B cell (primary cell): ENCODE measurements around the gene MTHFS. TPM values are rescaled to one million over a fixed set of nuclear protein-coding genes. Genes with fewer than 3 reads are reported as not detected.
"Not testable (repeated sequence)": the region's sequence is repeated elsewhere in the genome, so short reads cannot be mapped to it uniquely, and the experiment has no call there.

ENCODE experiments used
- ATAC-seq: fragments of 200-7000 bp; cut with Tn5 transposase; one replicate; pipeline ENCODE4 v1.10.0; 2021; ENCODE audit warnings: low read depth, mild to moderate bottlenecking, moderate number of reproducible peaks, moderate library complexity
- CTCF ChIA-PET: fragments of 350-600 bp; sonication (Branson Sonifier 250); formaldehyde crosslinking; loops from one replicate; lab custom pipeline; 2021; ENCODE audit warnings: antibody characterized with exemption, inconsistent platforms; lab: Charles Lee
- POLR2A ChIA-PET: fragments of 350-600 bp; sonication (Branson Sonifier 250); formaldehyde crosslinking; loops from one replicate; lab custom pipeline; 2021; ENCODE audit warnings: antibody characterized with exemption; lab: Charles Lee
- DNase-seq: peaks from one replicate; pipeline ENCODE4 v3.0.0; 2013
- H2AFZ ChIP-seq: 2 replicates; pipeline ENCODE4 v1.6.1; 2012; ENCODE audit warnings: mild to moderate bottlenecking, low read depth, low read length; ENCODE audit not compliant: insufficient read depth, poor library complexity, severe bottlenecking
- H3K27ac ChIP-seq, 2 donors: 1 replicate in 1 of 2; 2 replicates in 1 of 2; pipeline ENCODE4 v1.5.1; 2012 to 2013; ENCODE audit warnings: low read length in 2 of 2, mild to moderate bottlenecking in 2 of 2, moderate library complexity in 1 of 2
- H3K27me3 ChIP-seq, 4 experiments: fragments of 200-600 bp in 1 of 4; sonication (generic) in 1 of 4; replicated peaks in 1 of 4; 1 replicate in 2 of 4; 2 replicates in 2 of 4; pipeline versions ENCODE4 v1.6.1 to v1.7.0; 2013 to 2016; ENCODE audit warnings: low read length in 3 of 4, mild to moderate bottlenecking in 2 of 4, mixed read lengths in 1 of 4, moderate library complexity in 1 of 4; ENCODE audit not compliant: insufficient read depth in 4 of 4, control insufficient read depth in 3 of 4; ENCODE audit errors: control extremely low read depth in 1 of 4
- H3K36me3 ChIP-seq, 2 experiments: replicated peaks in 1 of 2; 1 replicate in 1 of 2; 2 replicates in 1 of 2; pipeline versions ENCODE4 v1.6.1 to v1.7.1; 2013; ENCODE audit warnings: low read length in 1 of 2; ENCODE audit not compliant: insufficient read depth in 2 of 2, control insufficient read depth in 1 of 2; ENCODE audit errors: control extremely low read depth in 1 of 2, extremely low read depth in 1 of 2
- H3K4me1 ChIP-seq, 2 donors: fragments of 200-600 bp in 1 of 2; sonication (generic) in 1 of 2; 1 replicate in 1 of 2; 2 replicates in 1 of 2; pipeline versions ENCODE4 v1.5.1 to v1.6.1; 2013 to 2017; ENCODE audit warnings: low read length in 2 of 2; ENCODE audit not compliant: control insufficient read depth in 2 of 2, insufficient read depth in 2 of 2
- H3K4me2 ChIP-seq: replicated peaks from 2 replicates; pipeline ENCODE3; 2012; ENCODE audit warnings: mild to moderate bottlenecking, low read depth, low read length; ENCODE audit not compliant: poor library complexity, severe bottlenecking
- H3K4me3 ChIP-seq, 5 experiments: fragments of 200-600 bp in 1 of 5; sonication (generic) in 1 of 5; 1 replicate in 3 of 5; 2 replicates in 2 of 5; pipeline versions ENCODE4 v1.5.1 to v1.7.0; 2011 to 2016; ENCODE audit warnings: low read length in 4 of 5, mild to moderate bottlenecking in 4 of 5, low read depth in 2 of 5, control low read depth in 1 of 5, moderate library complexity in 1 of 5; ENCODE audit not compliant: insufficient read depth in 1 of 5; ENCODE audit errors: control extremely low read depth in 1 of 5, extremely low read depth in 1 of 5
- H3K79me2 ChIP-seq: fragments of 200-600 bp; sonication (generic); one replicate; pipeline ENCODE4 v1.6.0; 2016; ENCODE audit warnings: low read length; ENCODE audit not compliant: control insufficient read depth, insufficient read depth
- H3K9ac ChIP-seq: fragments of 200-600 bp; sonication (generic); 2 replicates; pipeline ENCODE4 v1.6.1; 2017; ENCODE audit warnings: mild to moderate bottlenecking, low read length, moderate library complexity
- H3K9me3 ChIP-seq, 3 donors: one replicate each; pipeline versions ENCODE4 v1.6.1 to v1.7.1; 2013; ENCODE audit warnings: low read length in 2 of 3; ENCODE audit not compliant: control insufficient read depth in 2 of 3, insufficient read depth in 1 of 3; ENCODE audit errors: control extremely low read depth in 1 of 3
- H4K20me1 ChIP-seq: 2 replicates; pipeline ENCODE4 v1.6.0; 2012; ENCODE audit warnings: mild to moderate bottlenecking, low read length; ENCODE audit not compliant: insufficient read depth, control insufficient read depth, poor library complexity, severe bottlenecking
- H3K27ac Mint-ChIP-seq: one replicate; pipeline ENCODE4 v1.8.0; 2021; ENCODE audit warnings: mixed read lengths
- H3K27me3 Mint-ChIP-seq: one replicate; pipeline ENCODE4 v1.8.0; 2021; ENCODE audit warnings: mixed read lengths
- H3K4me1 Mint-ChIP-seq: one replicate; pipeline ENCODE4 v1.8.0; 2021; ENCODE audit warnings: mixed read lengths
- H3K4me3 Mint-ChIP-seq: one replicate; pipeline ENCODE4 v1.8.0; 2021; ENCODE audit warnings: mixed read lengths
- H3K9me3 Mint-ChIP-seq: one replicate; pipeline ENCODE4 v1.8.0; 2022; ENCODE audit warnings: mixed read lengths; ENCODE audit not compliant: insufficient read depth
- CTCF ChIP-seq: fragments of 200-600 bp; IDR thresholded peaks from one replicate; pipeline ENCODE4 v1.8.0; 2022; ENCODE audit warnings: antibody characterized with exemption, mild to moderate bottlenecking
- EZH2 ChIP-seq: IDR thresholded peaks from 2 replicates; pipeline ENCODE4 v1.6.1; 2012; ENCODE audit warnings: borderline replicate concordance, low read depth, mild to moderate bottlenecking, moderate library complexity, low read length; ENCODE audit not compliant: insufficient read depth, poor library complexity, severe bottlenecking
- WGBS: methylation state at CpG from one replicate; pipeline ENCODE4 v1.1.5; 2013; ENCODE audit warnings: missing lambda C conversion rate; ENCODE audit not compliant: insufficient coverage; 5-methylcytosine and 5-hydroxymethylcytosine counted together
- intact Hi-C: fragments of 100-400 bp; cut with micrococcal nuclease; formaldehyde crosslinking; loops from one replicate; pipeline ENCODE4 v1.10.0; 2022
- polyA plus RNA-seq: library from polyadenylated mRNA; depleted of rRNA; stranded (reverse); fragments of >200 nt; gene quantifications from 2 replicates; pipeline ENCODE4 v1.2.3, GENCODE V29; 2012
- total RNA-seq, 2 donors: library from RNA; stranded (reverse); fragments of 120-200 nt in 1 of 2; gene quantifications; 1 replicate in 1 of 2; 2 replicates in 1 of 2; pipeline versions ENCODE4 v1.2.3 to v1.2.4, GENCODE V29; 2013 to 2022

The MTHFS gene
- total and polyA plus RNA-seq, 2 donors (not counting 1 experiment from before 2014, with no cell fraction given) = 20.1 to 20.9 TPM

DNA sequence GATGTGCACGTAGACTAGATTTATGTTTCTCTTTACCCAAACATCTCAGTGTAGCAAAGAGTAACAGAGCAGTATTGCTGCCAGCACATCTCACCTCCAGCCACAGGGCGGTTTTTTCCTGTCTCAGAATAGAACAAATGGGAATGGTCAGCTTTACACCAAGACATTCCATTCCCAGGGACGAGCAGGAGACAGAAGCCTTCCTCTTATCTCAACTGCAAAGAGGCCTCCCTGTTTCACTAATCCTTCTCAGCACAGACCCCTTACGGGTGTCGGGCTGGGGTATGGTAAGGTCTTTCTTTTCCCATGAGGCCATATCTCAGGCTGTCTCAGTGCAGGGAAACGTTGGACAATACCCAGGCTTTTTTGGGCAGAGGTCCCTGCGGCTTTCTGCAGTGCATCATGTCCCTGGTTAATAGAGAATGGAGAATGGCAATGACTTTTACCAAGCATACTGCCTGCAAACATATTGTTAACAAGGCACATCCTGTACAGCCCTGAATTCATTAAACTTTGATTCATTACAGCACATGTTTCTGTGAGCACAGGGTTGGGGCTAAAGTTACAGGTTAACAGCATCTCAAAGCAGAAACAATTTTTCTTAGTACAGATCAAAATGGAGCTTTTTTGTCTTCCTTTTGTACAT lies 38.9 kb upstream of the MTHFS start:
- H3K4me3 Mint-ChIP-seq, H3K36me3 ChIP-seq, CTCF ChIA-PET, H3K9me3 ChIP-seq, DNase-seq, H3K9me3 Mint-ChIP-seq, POLR2A ChIA-PET, H3K27ac Mint-ChIP-seq, intact Hi-C loops, ATAC-seq, H3K79me2 ChIP-seq, H3K4me3 ChIP-seq, H2AFZ ChIP-seq, H4K20me1 ChIP-seq, H3K4me2 ChIP-seq, H3K9ac ChIP-seq, H3K27me3 ChIP-seq, H3K4me1 ChIP-seq, H3K4me1 Mint-ChIP-seq, H3K27ac ChIP-seq: not testable (repeated sequence)
- peaks cover 16% of the 10 kb centered on the region for H3K27me3 Mint-ChIP-seq
- WGBS = 100% methylated on average over 3 of the region's 7 CpGs

DNA sequence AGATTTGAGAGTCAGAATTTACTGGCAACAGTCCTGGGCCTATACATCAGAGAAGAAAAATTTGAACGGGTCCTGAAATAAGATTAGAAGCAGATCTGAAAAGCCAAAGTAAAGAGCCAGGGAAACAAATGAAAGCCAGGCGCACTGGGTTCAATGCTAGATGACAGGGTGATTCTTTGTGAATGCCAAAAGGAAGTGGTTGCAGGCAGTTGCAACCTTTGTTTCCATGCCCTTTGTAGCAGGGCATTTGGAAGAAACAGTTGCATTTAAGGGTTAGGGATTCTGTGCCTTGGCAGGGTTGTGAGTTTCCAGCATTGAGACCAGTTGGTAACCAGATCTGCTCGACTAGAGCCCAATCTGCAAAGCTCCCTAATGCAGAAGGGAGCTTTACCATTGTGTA lies 36.4 kb upstream of the MTHFS start:
- 88% methylated on average over 2 of the region's 3 CpGs for WGBS
- TF ChIP-seq EZH2 (no peak), CTCF (no peak)
- no peaks in the 10 kb centered on the region for H3K36me3 ChIP-seq
- ChIA-PET POLR2A (no interaction called here), CTCF (no interaction called here)
- Mint-ChIP-seq H3K27ac (no peak overlapping the region), H3K9me3 (no peaks in the 10 kb centered on the region), H3K4me3 (no peak overlapping the region), H3K27me3 (peaks cover 13% of the 10 kb centered on the region), H3K4me1 (no peaks in the 10 kb centered on the region)
- no peak overlapping the region for H2AFZ ChIP-seq
- ATAC-seq (no peak), DNase-seq (no peak)
- H3K9ac ChIP-seq = no peak overlapping the region
- peaks cover 0 to 4% (median 0%) of the 10 kb centered on the region in 4 experiments for H3K27me3 ChIP-seq
- H3K79me2 ChIP-seq = no peaks in the 10 kb centered on the region
- intact Hi-C loops = no loop called here
- no peaks in the 10 kb centered on the region for H4K20me1 ChIP-seq
- no peak overlapping the region for H3K4me3 ChIP-seq
- H3K4me2 ChIP-seq = no peak overlapping the region
- no peak overlapping the region for H3K27ac ChIP-seq
- H3K4me1 ChIP-seq = no peaks in the 10 kb centered on the region
- H3K9me3 ChIP-seq = no peaks in the 10 kb centered on the region
